ENCODE measurements around the gene NEXMIF.
"Not testable (repeated sequence)": the region's sequence is repeated elsewhere in the genome, so short reads cannot be mapped to it uniquely, and the experiment has no call there.

The NEXMIF gene

GRCh38 chrX:74788545-74789086 is 136.6 kb downstream of the NEXMIF start:
- DNase-seq = no peak

GRCh38 chrX:74784629-74785028 is 140.6 kb downstream of the NEXMIF start:
- DNase-seq = no peak

- DNase-seq = no peak
Observed at GRCh38 chrX:74781507-74782034, 143.7 kb downstream of the NEXMIF start.

DNA sequence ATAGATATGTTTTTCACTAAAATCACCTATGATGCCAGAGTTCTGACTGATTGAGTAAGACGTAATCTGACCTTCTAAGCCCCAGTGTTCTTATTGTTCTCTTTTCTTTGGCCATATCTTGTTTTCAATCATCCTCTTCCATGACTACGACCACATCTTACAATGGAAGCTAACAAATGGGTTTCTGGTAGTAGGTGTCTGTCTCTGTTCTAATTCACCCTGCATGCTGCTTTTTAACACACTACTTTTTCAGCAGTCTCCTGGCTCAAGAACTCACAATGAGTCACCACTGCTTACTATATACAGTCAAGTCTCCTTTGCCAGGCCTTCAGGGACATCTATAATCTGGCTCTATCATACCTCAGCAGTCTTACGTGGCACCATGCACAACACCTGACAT is 146.1 kb downstream of the NEXMIF start:
- no peak for DNase-seq

DNA sequence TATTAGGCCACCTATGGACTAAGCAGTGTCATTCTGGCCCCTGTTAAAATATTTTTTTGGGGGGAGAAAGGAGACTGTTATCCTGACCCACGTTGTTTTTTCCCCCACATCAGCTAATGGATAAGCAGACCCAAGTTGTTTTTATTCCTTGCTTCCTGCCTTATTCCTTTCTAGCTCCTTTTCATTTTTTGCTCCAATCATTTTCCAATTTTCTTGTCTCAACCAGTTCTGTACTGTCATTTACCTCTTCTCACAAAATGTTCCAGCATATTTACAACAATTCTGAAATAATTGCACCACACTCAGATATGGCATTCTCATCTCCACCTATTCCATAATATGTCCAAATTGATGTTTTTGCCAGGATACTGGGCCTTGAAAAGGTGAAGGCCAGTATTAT is 150.3 kb downstream of the NEXMIF start:
- DNase-seq = no peak

DNA sequence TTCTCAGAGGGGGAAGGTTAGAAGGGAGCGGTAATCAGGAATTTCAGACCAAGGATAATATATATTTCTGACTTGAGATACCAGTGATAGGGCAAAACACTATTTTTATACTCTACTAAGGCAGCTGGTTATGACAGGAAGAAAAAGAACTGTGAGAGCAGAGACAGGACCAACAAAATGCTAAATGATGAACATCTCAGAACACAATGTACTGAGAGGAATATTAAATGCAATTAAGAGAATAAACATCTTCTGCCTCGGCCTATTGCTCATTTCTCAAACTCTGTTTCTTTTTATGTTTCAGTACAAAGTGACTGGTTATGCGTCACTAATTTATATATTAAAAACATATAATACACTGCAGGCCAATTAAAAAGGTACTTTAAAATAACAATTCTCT is 188.8 kb downstream of the NEXMIF start:
- no peak for DNase-seq

GRCh38 chrX:74705269-74705668 is 220.0 kb downstream of the NEXMIF start:
- no peak for DNase-seq

GRCh38 chrX:74701343-74701742 is 223.9 kb downstream of the NEXMIF start:
- DNase-seq = not testable (repeated sequence)

- no peak for DNase-seq
Observed at GRCh38 chrX:74684466-74684865, 240.8 kb downstream of the NEXMIF start.

Measured in stimulated activated CD4-positive, alpha-beta T cell treated with anti-CD3 and anti-CD28 coated beads, Interleukin-2, amount 100 ng/mL, for 24 hours (primary cell).